Activated naive CD8-positive, alpha-beta T cell (primary cell): ENCODE results near the gene PTX4.
A peak's percentile ranks its signal among the peaks of the same experiment; 100 is the strongest.

Source experiments
- H3K27ac Mint-ChIP-seq: one replicate; pipeline ENCODE4 v1.8.0; 2021; ENCODE audit warnings: mixed read lengths
- H3K27me3 Mint-ChIP-seq: one replicate; pipeline ENCODE4 v1.8.0; 2021; ENCODE audit warnings: mixed read lengths
- H3K36me3 Mint-ChIP-seq: one replicate; pipeline ENCODE4 v1.8.0; 2021; ENCODE audit warnings: mixed read lengths
- H3K4me1 Mint-ChIP-seq: one replicate; pipeline ENCODE4 v1.8.0; 2021; ENCODE audit warnings: low read depth, mixed read lengths
- H3K4me3 Mint-ChIP-seq: one replicate; pipeline ENCODE4 v1.8.0; 2021; ENCODE audit warnings: mild to moderate bottlenecking, mixed read lengths
- H3K9me3 Mint-ChIP-seq: one replicate; pipeline ENCODE4 v1.8.0; 2021; ENCODE audit warnings: low read depth, mixed read lengths

Gene PTX4

GRCh38 chr16:1488619-1489018, at the start of gene PTX4:
Gene PTX4, minus strand, starts transcription at chr16:1488944. Its CDS starts 35 bp downstream, at chr16:1488909.
- no peak within 1 kb of the TSS for H3K4me3 Mint-ChIP-seq

GRCh38 chr16:1537763-1538289, 49.1 kb upstream of the PTX4 start:
- Mint-ChIP-seq H3K27ac (peak overlapping the region; percentile 97), H3K4me1 (peaks cover 48% of the 10 kb centered on the region), H3K27me3 (no peaks in the 10 kb centered on the region), H3K36me3 (peaks cover 5% of the 10 kb centered on the region), H3K4me3 (peak overlapping the region; percentile 99), H3K9me3 (no peaks in the 10 kb centered on the region)

More at GRCh38 chr16:1488619-1489018, at the start of gene PTX4:
- Mint-ChIP-seq H3K4me1 (peaks cover 8% of the 10 kb centered on the region), H3K27ac (no peak within 1 kb of the TSS), H3K36me3 (no peaks in the 10 kb centered on the region), H3K27me3 (no peaks in the 10 kb centered on the region), H3K9me3 (no peaks in the 10 kb centered on the region)

GRCh38 chr16:1537138-1537577, 48.4 kb upstream of the PTX4 start:
- H3K36me3 Mint-ChIP-seq: peaks cover 5% of the 10 kb centered on the region
- peak overlapping the region; percentile 99 for H3K4me3 Mint-ChIP-seq
- peaks cover 43% of the 10 kb centered on the region for H3K4me1 Mint-ChIP-seq
- H3K27me3 Mint-ChIP-seq: no peaks in the 10 kb centered on the region
- peak overlapping the region; percentile 97 for H3K27ac Mint-ChIP-seq
- H3K9me3 Mint-ChIP-seq: no peaks in the 10 kb centered on the region

- no peaks in the 10 kb centered on the region for H3K27me3 Mint-ChIP-seq
- H3K36me3 Mint-ChIP-seq: peaks cover 5% of the 10 kb centered on the region
- peak overlapping the region; percentile 99 for H3K4me3 Mint-ChIP-seq
- peak overlapping the region; percentile 97 for H3K27ac Mint-ChIP-seq
- peaks cover 42% of the 10 kb centered on the region for H3K4me1 Mint-ChIP-seq
- H3K9me3 Mint-ChIP-seq: no peaks in the 10 kb centered on the region
Observed at GRCh38 chr16:1536601-1537000, 47.9 kb upstream of the PTX4 start.

GRCh38 chr16:1535391-1536291, 46.9 kb upstream of the PTX4 start:
- H3K27ac Mint-ChIP-seq: peak overlapping the region; percentile 99
- no peaks in the 10 kb centered on the region for H3K9me3 Mint-ChIP-seq
- peaks cover 41% of the 10 kb centered on the region for H3K4me1 Mint-ChIP-seq
- peaks cover 5% of the 10 kb centered on the region for H3K36me3 Mint-ChIP-seq
- peak overlapping the region; percentile 99 for H3K4me3 Mint-ChIP-seq
- no peaks in the 10 kb centered on the region for H3K27me3 Mint-ChIP-seq

GRCh38 chr16:1534021-1535020, 45.6 kb upstream of the PTX4 start:
- Mint-ChIP-seq H3K4me1 (peaks cover 38% of the 10 kb centered on the region), H3K36me3 (peaks cover 5% of the 10 kb centered on the region), H3K27ac (peak overlapping the region; percentile 99), H3K27me3 (no peaks in the 10 kb centered on the region), H3K9me3 (no peaks in the 10 kb centered on the region), H3K4me3 (peak overlapping the region; percentile 99)

- no peaks in the 10 kb centered on the region for H3K9me3 Mint-ChIP-seq
- peaks cover 5% of the 10 kb centered on the region for H3K36me3 Mint-ChIP-seq
- peak within 1 kb of the TSS; percentile 99 for H3K27ac Mint-ChIP-seq
- peaks cover 34% of the 10 kb centered on the region for H3K4me1 Mint-ChIP-seq
- H3K27me3 Mint-ChIP-seq: no peaks in the 10 kb centered on the region
- peak within 1 kb of the TSS; percentile 99 for H3K4me3 Mint-ChIP-seq
Observed at GRCh38 chr16:1533443-1533951, 44.8 kb upstream of the PTX4 start, which contains the start of gene TMEM204. Gene TMEM204, plus strand, starts transcription at chr16:1533666. Its CDS starts 610 bp downstream, at chr16:1534276.

- Mint-ChIP-seq H3K36me3 (peaks cover 5% of the 10 kb centered on the region), H3K9me3 (no peaks in the 10 kb centered on the region), H3K4me3 (peak overlapping the region; percentile 99), H3K27ac (peak overlapping the region; percentile 28), H3K27me3 (no peaks in the 10 kb centered on the region), H3K4me1 (peaks cover 31% of the 10 kb centered on the region)
Observed at GRCh38 chr16:1532771-1533170, 44.0 kb upstream of the PTX4 start.

- Mint-ChIP-seq H3K27ac (peak overlapping the region; percentile 28), H3K36me3 (peaks cover 2% of the 10 kb centered on the region)
Observed at GRCh38 chr16:1532081-1532760, 43.5 kb upstream of the PTX4 start.

GRCh38 chr16:1531638-1531910, 42.8 kb upstream of the PTX4 start:
- Mint-ChIP-seq H3K4me3 (no peak overlapping the region), H3K36me3 (peaks cover under 1% of the 10 kb centered on the region), H3K27me3 (no peaks in the 10 kb centered on the region), H3K4me1 (peaks cover 27% of the 10 kb centered on the region), H3K27ac (no peak overlapping the region), H3K9me3 (no peaks in the 10 kb centered on the region)

More at GRCh38 chr16:1532081-1532760, 43.5 kb upstream of the PTX4 start:
- Mint-ChIP-seq H3K27me3 (no peaks in the 10 kb centered on the region), H3K4me3 (peak overlapping the region; percentile 99), H3K4me1 (peaks cover 32% of the 10 kb centered on the region), H3K9me3 (no peaks in the 10 kb centered on the region)

- Mint-ChIP-seq H3K9me3 (no peaks in the 10 kb centered on the region), H3K27me3 (no peaks in the 10 kb centered on the region), H3K27ac (no peak overlapping the region), H3K4me1 (peaks cover 25% of the 10 kb centered on the region), H3K4me3 (no peak overlapping the region), H3K36me3 (no peaks in the 10 kb centered on the region)
Observed at GRCh38 chr16:1530883-1531637, 42.3 kb upstream of the PTX4 start.

GRCh38 chr16:1530349-1530882, 41.7 kb upstream of the PTX4 start:
- Mint-ChIP-seq H3K27me3 (no peaks in the 10 kb centered on the region), H3K4me1 (peaks cover 27% of the 10 kb centered on the region)

GRCh38 chr16:1528921-1529537, 40.3 kb upstream of the PTX4 start:
- Mint-ChIP-seq H3K9me3 (no peaks in the 10 kb centered on the region), H3K27me3 (no peaks in the 10 kb centered on the region), H3K36me3 (no peaks in the 10 kb centered on the region), H3K4me3 (no peak overlapping the region), H3K4me1 (peaks cover 24% of the 10 kb centered on the region), H3K27ac (no peak overlapping the region)

More at GRCh38 chr16:1530349-1530882, 41.7 kb upstream of the PTX4 start:
- Mint-ChIP-seq H3K9me3 (no peaks in the 10 kb centered on the region), H3K36me3 (no peaks in the 10 kb centered on the region), H3K4me3 (no peak overlapping the region), H3K27ac (no peak overlapping the region)
